ENCODE measurements around the gene EYS. TPM values are rescaled to one million over a fixed set of nuclear protein-coding genes. Genes with fewer than 3 reads are reported as not detected.

The EYS gene
- total RNA-seq, 1 donor from 2014 or later, result not detected

DNA sequence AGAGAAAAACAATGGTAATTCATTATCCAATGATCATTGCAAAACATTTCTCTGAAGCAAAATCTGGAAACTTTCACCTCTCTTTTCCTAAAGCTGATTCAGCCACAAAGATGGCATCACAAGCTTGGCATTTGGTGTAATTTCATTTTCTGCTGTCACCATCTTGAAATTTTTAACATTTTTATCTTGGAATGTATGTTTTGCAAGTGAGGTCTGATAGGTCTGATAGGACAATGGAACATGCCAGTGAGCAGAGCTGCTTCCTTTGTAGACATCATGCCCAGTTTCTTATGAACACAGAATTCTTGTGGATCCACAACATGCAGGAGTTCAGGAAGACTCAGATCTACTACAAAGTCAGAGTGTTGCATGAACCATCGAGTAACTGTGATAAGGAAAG is 969.6 kb downstream of the EYS start:
- Mint-ChIP-seq H3K4me1 (ENCODE audit: unreplicated experiment) (no peaks in the 10 kb centered on the region), H3K9me3 (ENCODE audit: unreplicated experiment) (no peaks in the 10 kb centered on the region), H3K4me3 (ENCODE audit: unreplicated experiment) (no peak overlapping the region), H3K27ac (ENCODE audit: unreplicated experiment) (no peak overlapping the region), H3K36me3 (ENCODE audit: unreplicated experiment) (no peaks in the 10 kb centered on the region), H3K27me3 (ENCODE audit: unreplicated experiment) (peaks cover 4% of the 10 kb centered on the region)
- no peak for DNase-seq (ENCODE audit: extremely low spot score, unreplicated experiment)
- TF ChIP-seq, protein P1, sequence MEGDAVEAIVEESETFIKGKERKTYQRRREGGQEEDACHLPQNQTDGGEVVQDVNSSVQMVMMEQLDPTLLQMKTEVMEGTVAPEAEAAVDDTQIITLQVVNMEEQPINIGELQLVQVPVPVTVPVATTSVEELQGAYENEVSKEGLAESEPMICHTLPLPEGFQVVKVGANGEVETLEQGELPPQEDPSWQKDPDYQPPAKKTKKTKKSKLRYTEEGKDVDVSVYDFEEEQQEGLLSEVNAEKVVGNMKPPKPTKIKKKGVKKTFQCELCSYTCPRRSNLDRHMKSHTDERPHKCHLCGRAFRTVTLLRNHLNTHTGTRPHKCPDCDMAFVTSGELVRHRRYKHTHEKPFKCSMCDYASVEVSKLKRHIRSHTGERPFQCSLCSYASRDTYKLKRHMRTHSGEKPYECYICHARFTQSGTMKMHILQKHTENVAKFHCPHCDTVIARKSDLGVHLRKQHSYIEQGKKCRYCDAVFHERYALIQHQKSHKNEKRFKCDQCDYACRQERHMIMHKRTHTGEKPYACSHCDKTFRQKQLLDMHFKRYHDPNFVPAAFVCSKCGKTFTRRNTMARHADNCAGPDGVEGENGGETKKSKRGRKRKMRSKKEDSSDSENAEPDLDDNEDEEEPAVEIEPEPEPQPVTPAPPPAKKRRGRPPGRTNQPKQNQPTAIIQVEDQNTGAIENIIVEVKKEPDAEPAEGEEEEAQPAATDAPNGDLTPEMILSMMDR (IDR thresholded peaks at IDR 0.05), result no peak

DNA sequence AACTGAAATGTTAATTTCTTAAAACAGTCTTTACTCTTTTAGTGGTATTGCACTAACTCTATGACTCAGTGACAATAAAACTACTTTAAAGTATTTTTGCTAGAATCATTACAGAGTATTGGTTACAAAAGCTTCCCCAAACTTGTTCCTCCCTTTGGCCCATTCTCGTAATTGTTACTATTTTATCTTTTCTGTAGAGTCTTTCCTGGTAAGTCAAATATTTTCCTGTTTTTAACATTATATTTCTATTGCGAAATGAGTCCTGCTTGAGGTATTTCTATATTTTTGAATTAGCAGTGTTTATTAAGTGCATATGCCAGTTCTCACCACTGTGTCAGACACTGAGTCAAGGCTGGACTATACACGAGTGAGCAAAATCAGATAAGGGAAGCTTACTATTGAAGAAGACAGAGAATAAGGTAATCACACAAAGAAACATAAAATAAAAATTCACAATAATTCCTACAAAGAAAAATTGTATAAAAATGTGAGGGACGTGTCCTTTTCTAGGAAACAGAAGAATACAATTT is 970.5 kb downstream of the EYS start:
- Mint-ChIP-seq H3K27me3 (ENCODE audit: unreplicated experiment) (peaks cover 4% of the 10 kb centered on the region), H3K9me3 (ENCODE audit: unreplicated experiment) (no peaks in the 10 kb centered on the region), H3K36me3 (ENCODE audit: unreplicated experiment) (no peaks in the 10 kb centered on the region), H3K27ac (ENCODE audit: unreplicated experiment) (no peak overlapping the region), H3K4me1 (ENCODE audit: unreplicated experiment) (no peaks in the 10 kb centered on the region), H3K4me3 (ENCODE audit: unreplicated experiment) (no peak overlapping the region)
- TF ChIP-seq, protein P1 (IDR thresholded peaks at IDR 0.05), result no peak
- DNase-seq (ENCODE audit: extremely low spot score, unreplicated experiment), result no peak

DNA sequence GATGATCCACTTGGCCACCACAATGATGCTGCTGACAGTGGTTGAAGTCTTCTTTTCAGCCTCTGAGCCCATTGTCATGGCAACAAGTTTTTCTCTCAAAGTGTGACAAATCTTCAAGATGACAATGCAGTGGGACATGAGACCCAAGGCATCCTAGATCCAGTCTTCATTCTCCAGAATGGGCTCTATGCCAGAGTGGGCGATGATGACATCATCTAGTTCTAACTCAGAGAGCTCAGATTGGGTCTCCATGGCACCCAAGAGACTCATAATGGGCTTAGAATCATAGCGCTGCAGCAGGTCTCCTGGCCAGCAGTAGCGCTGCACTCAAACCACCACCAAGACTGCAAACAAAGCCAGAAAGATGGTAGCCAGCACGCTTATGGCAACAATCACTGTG is 973.6 kb downstream of the EYS start:
- no peaks in the 10 kb centered on the region for H3K9me3 Mint-ChIP-seq (ENCODE audit: unreplicated experiment)
- TF ChIP-seq, protein P1 (IDR thresholded peaks at IDR 0.05), result no peak
- H3K36me3 Mint-ChIP-seq (ENCODE audit: unreplicated experiment), result no peaks in the 10 kb centered on the region
- H3K27me3 Mint-ChIP-seq (ENCODE audit: unreplicated experiment), result peaks cover 4% of the 10 kb centered on the region
- no peak for DNase-seq (ENCODE audit: extremely low spot score, unreplicated experiment)
- H3K4me3 Mint-ChIP-seq (ENCODE audit: unreplicated experiment), result no peak overlapping the region
- H3K4me1 Mint-ChIP-seq (ENCODE audit: unreplicated experiment), result peaks cover 3% of the 10 kb centered on the region
- H3K27ac Mint-ChIP-seq (ENCODE audit: unreplicated experiment), result no peak overlapping the region

DNA sequence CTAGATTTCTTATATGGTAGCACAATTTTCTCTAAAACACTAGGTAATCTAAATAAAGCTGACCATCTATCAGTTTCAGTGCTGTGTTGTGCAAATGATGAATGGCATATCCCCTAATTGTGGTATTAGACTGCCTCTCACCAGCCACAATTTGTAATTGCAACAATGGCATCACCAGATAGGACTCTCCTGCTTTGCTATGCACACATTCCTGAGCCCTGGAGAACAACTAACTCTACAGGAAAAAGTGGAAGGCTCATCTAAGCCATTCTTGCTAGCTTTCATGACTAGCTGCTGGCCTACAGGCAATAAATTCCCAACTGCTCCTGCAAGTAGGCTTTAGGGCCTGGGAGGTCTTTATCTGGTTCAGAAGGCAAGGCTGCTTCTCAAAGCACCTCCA is 974.1 kb downstream of the EYS start:
- TF ChIP-seq, protein P1 (IDR thresholded peaks at IDR 0.05), result peak; percentile 55
- Mint-ChIP-seq H3K27me3 (ENCODE audit: unreplicated experiment) (peaks cover 4% of the 10 kb centered on the region), H3K36me3 (ENCODE audit: unreplicated experiment) (no peaks in the 10 kb centered on the region), H3K4me3 (ENCODE audit: unreplicated experiment) (no peak overlapping the region), H3K4me1 (ENCODE audit: unreplicated experiment) (peaks cover 3% of the 10 kb centered on the region), H3K27ac (ENCODE audit: unreplicated experiment) (no peak overlapping the region), H3K9me3 (ENCODE audit: unreplicated experiment) (no peaks in the 10 kb centered on the region)
- no peak for DNase-seq (ENCODE audit: extremely low spot score, unreplicated experiment)

DNA sequence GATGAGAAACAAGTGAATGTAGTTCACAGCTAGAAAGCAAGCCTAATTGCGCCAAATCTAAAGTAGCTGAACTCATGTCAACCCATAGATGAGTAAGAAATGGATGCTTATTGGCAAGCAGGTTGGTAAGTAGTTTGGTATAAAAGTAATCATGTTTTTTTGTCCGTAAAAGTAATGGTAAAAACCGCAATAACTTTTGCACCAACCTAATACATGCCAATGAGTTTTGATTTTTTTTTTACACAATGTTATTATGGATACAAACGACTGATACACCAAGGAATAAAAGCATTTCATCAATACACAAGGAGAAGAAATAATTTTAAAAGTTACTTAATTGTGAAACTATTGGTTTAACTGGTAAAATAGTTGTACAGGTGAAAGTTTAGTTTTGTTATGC is 977.5 kb downstream of the EYS start:
- no peak for DNase-seq (ENCODE audit: extremely low spot score, unreplicated experiment)
- Mint-ChIP-seq H3K4me3 (ENCODE audit: unreplicated experiment) (no peak overlapping the region), H3K27ac (ENCODE audit: unreplicated experiment) (no peak overlapping the region), H3K4me1 (ENCODE audit: unreplicated experiment) (peaks cover 3% of the 10 kb centered on the region), H3K36me3 (ENCODE audit: unreplicated experiment) (no peaks in the 10 kb centered on the region), H3K9me3 (ENCODE audit: unreplicated experiment) (no peaks in the 10 kb centered on the region), H3K27me3 (ENCODE audit: unreplicated experiment) (peaks cover 7% of the 10 kb centered on the region)
- TF ChIP-seq, protein P1 (IDR thresholded peaks at IDR 0.05), result no peak
